ENCODE results near the gene RAET1G. TPM values are rescaled to one million over a fixed set of nuclear protein-coding genes. Genes with fewer than 3 reads are reported as not detected.
"Not testable (repeated sequence)": the region's sequence is repeated elsewhere in the genome, so short reads cannot be mapped to it uniquely, and the experiment has no call there.

Gene RAET1G
- total RNA-seq, 1 experiment from 2014 or later: 1.2 TPM

DNA sequence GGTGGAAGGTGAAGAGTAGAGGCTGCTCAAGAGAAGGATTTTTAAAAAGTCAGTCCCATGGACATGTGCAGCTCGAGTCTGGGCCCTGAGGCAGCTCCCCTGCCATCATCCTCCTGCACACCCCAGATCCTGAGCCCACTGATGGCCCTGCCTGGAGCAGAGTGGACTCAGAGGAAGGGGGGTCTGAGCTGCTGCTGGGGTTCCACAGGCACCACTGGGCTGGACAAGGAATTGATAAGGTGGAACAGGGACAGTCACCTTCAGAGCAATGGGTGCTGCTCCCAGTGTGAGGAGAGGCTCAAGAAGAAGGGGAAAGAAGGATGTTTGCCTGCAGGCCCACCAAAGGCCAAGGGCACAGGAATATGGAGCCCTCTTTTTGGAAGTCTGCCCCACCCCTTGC is 25.1 kb upstream of the RAET1G start:
- no peak overlapping the region for H3K27ac ChIP-seq (ENCODE audit: low read length)
- intact Hi-C loops (cut with micrococcal nuclease; ENCODE audit: unreplicated experiment): no loop called here
- BruUV-seq (replicated peaks): no TSS peak
- ChIA-PET POLR2A (no interaction called here), CTCF (no interaction called here)
- in situ Hi-C loops (cut with HindIII; ENCODE audit: low pct_unique_long_range_greater_than_20kb, low sequenced_read_pairs): no loop called here
- TF ChIP-seq REST (IDR thresholded peaks at IDR 0.05; ENCODE audit: insufficient read depth in 1 of 2, low read depth in 2 of 2, low read length in 1 of 2): no peak
- TF ChIP-seq TCF7L2 (IDR thresholded peaks at IDR 0.05; ENCODE audit: low read depth, low read length): no peak
- TF ChIP-seq POLR2AphosphoS5 (IDR thresholded peaks at IDR 0.05; ENCODE audit: low read depth, low read length): no peak
- no peak for TF ChIP-seq CTCF (IDR thresholded peaks at IDR 0.05)
- TF ChIP-seq SIN3A (IDR thresholded peaks at IDR 0.05; ENCODE audit: borderline replicate concordance, insufficient read depth, low read depth, low read length): no peak
- H3K9me3 ChIP-seq (ENCODE audit: control insufficient read depth, insufficient read depth, low read depth, low read length): no peaks in the 10 kb centered on the region
- peaks cover 16% of the 10 kb centered on the region for H3K27me3 ChIP-seq (ENCODE audit: control insufficient read depth, insufficient read depth, low read length)
- DNase-seq (ENCODE audit: low read depth, low spot score): no peak
- H3K4me1 ChIP-seq (ENCODE audit: control insufficient read depth, insufficient read depth, low read length): no peaks in the 10 kb centered on the region
- ATAC-seq: no peak
- H3K4me3 ChIP-seq (ENCODE audit: low read depth in 2 of 2, low read length in 2 of 2): no peak overlapping the region
- no peaks in the 10 kb centered on the region for H3K36me3 ChIP-seq (ENCODE audit: control insufficient read depth, insufficient read depth, low read length)

- DNase-seq (ENCODE audit: low read depth, low spot score); CTCF ChIA-PET; H3K4me1 ChIP-seq (ENCODE audit: control insufficient read depth, insufficient read depth, low read length); H3K4me3 ChIP-seq (ENCODE audit: low read depth in 2 of 2, low read length in 2 of 2); H3K27ac ChIP-seq (ENCODE audit: low read length); intact Hi-C loops (cut with micrococcal nuclease; ENCODE audit: unreplicated experiment); POLR2A ChIA-PET; H3K36me3 ChIP-seq (ENCODE audit: control insufficient read depth, insufficient read depth, low read length); BruUV-seq (replicated peaks); ATAC-seq; H3K9me3 ChIP-seq (ENCODE audit: control insufficient read depth, insufficient read depth, low read depth, low read length); in situ Hi-C loops (cut with HindIII; ENCODE audit: low pct_unique_long_range_greater_than_20kb, low sequenced_read_pairs): not testable (repeated sequence)
- peaks cover 13% of the 10 kb centered on the region for H3K27me3 ChIP-seq (ENCODE audit: control insufficient read depth, insufficient read depth, low read length)
These were observed 24.6 kb upstream of the RAET1G start for GRCh38 chr6:149947533-149947932.

- H3K27ac ChIP-seq (ENCODE audit: low read length); POLR2A ChIA-PET; BruUV-seq (replicated peaks); H3K36me3 ChIP-seq (ENCODE audit: control insufficient read depth, insufficient read depth, low read length); H3K4me1 ChIP-seq (ENCODE audit: control insufficient read depth, insufficient read depth, low read length); in situ Hi-C loops (cut with HindIII; ENCODE audit: low pct_unique_long_range_greater_than_20kb, low sequenced_read_pairs); intact Hi-C loops (cut with micrococcal nuclease; ENCODE audit: unreplicated experiment); CTCF ChIA-PET; H3K4me3 ChIP-seq (ENCODE audit: low read depth in 2 of 2, low read length in 2 of 2); DNase-seq (ENCODE audit: low read depth, low spot score); ATAC-seq; H3K9me3 ChIP-seq (ENCODE audit: control insufficient read depth, insufficient read depth, low read depth, low read length): not testable (repeated sequence)
- peaks cover 11% of the 10 kb centered on the region for H3K27me3 ChIP-seq (ENCODE audit: control insufficient read depth, insufficient read depth, low read length)
These were observed 23.7 kb upstream of the RAET1G start for GRCh38 chr6:149946631-149947030.

GRCh38 chr6:149945276-149945675 is 22.4 kb upstream of the RAET1G start:
- BruUV-seq (replicated peaks); H3K27ac ChIP-seq (ENCODE audit: low read length); DNase-seq (ENCODE audit: low read depth, low spot score); POLR2A ChIA-PET; in situ Hi-C loops (cut with HindIII; ENCODE audit: low pct_unique_long_range_greater_than_20kb, low sequenced_read_pairs); H3K36me3 ChIP-seq (ENCODE audit: control insufficient read depth, insufficient read depth, low read length); ATAC-seq; H3K4me3 ChIP-seq (ENCODE audit: low read depth in 2 of 2, low read length in 2 of 2); H3K9me3 ChIP-seq (ENCODE audit: control insufficient read depth, insufficient read depth, low read depth, low read length); CTCF ChIA-PET; H3K27me3 ChIP-seq (ENCODE audit: control insufficient read depth, insufficient read depth, low read length); intact Hi-C loops (cut with micrococcal nuclease; ENCODE audit: unreplicated experiment); H3K4me1 ChIP-seq (ENCODE audit: control insufficient read depth, insufficient read depth, low read length): not testable (repeated sequence)

GRCh38 chr6:149943321-149943720 is 20.4 kb upstream of the RAET1G start:
- H3K27me3 ChIP-seq (ENCODE audit: control insufficient read depth, insufficient read depth, low read length); H3K27ac ChIP-seq (ENCODE audit: low read length); DNase-seq (ENCODE audit: low read depth, low spot score); intact Hi-C loops (cut with micrococcal nuclease; ENCODE audit: unreplicated experiment); BruUV-seq (replicated peaks); CTCF ChIA-PET; in situ Hi-C loops (cut with HindIII; ENCODE audit: low pct_unique_long_range_greater_than_20kb, low sequenced_read_pairs); H3K9me3 ChIP-seq (ENCODE audit: control insufficient read depth, insufficient read depth, low read depth, low read length); ATAC-seq; H3K36me3 ChIP-seq (ENCODE audit: control insufficient read depth, insufficient read depth, low read length); H3K4me3 ChIP-seq (ENCODE audit: low read depth in 2 of 2, low read length in 2 of 2); H3K4me1 ChIP-seq (ENCODE audit: control insufficient read depth, insufficient read depth, low read length); POLR2A ChIA-PET: not testable (repeated sequence)

All from Panc1 (cell line).